GM21367 (cell line): Measurements from ENCODE around the gene SRSF11.

ENCODE experiments used
- ATAC-seq: cut with Tn5 transposase; IDR thresholded peaks from one replicate; pipeline ENCODE4 v1.9.1; 2021; ENCODE audit not compliant: unreplicated experiment

The SRSF11 gene

DNA sequence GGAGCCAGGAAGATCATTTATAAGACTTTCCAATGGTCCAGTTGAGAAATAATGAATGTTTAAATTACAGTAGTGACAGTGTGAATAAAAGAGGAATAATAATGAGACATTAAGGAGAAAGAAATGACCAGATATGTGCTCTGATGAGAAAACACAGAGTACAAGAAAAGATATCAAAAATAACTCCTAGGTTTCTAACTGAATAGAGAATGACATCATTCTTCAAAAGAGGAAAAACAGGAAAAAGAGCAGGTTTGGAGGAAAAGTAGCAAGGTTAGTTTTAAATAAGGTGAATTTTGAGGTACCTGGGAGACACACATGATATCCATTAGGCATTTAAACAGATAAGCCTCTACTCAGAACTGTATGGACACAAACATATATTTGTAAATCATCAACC is 78.3 kb downstream of the SRSF11 start:
- ATAC-seq, result no peak
